Natural killer cell (primary cell): ENCODE data around the gene LMBRD1. TPM values are rescaled to one million over a fixed set of nuclear protein-coding genes. Genes with fewer than 3 reads are reported as not detected.

ENCODE experiments used
- ATAC-seq, 3 donors: fragments of 150-1000 bp in 2 of 3; fragments of 200-7000 bp in 1 of 3; cut with Tn5 transposase; 1 replicate in 1 of 3; 2 replicates in 2 of 3; pipeline ENCODE4 v1.10.0; 2021; ENCODE audit warnings: mild to moderate bottlenecking in 2 of 3, moderate library complexity in 2 of 3
- DNase-seq, 2 donors: peaks; one replicate each; pipeline versions ENCODE4 v3.0.0 to v3.0.0-alpha.2; 2013 to 2021; ENCODE audit warnings: mixed read lengths in 1 of 2
- H3K27ac ChIP-seq: one replicate; pipeline ENCODE4 v1.5.1; 2013; ENCODE audit warnings: mild to moderate bottlenecking, low read length
- H3K27me3 ChIP-seq: one replicate; pipeline ENCODE4 v1.6.1; 2013; ENCODE audit warnings: low read length; ENCODE audit not compliant: control insufficient read depth, insufficient read depth
- H3K36me3 ChIP-seq: one replicate; pipeline ENCODE4 v1.6.1; 2013; ENCODE audit warnings: low read length; ENCODE audit not compliant: control insufficient read depth, insufficient read depth
- H3K4me1 ChIP-seq: one replicate; pipeline ENCODE4 v1.6.1; 2013; ENCODE audit warnings: low read length; ENCODE audit not compliant: control insufficient read depth, insufficient read depth
- H3K4me3 ChIP-seq: one replicate; pipeline ENCODE4 v1.5.1; 2013; ENCODE audit warnings: low read length
- H3K9me3 ChIP-seq: one replicate; pipeline ENCODE4 v1.6.1; 2013; ENCODE audit warnings: low read length; ENCODE audit not compliant: control insufficient read depth, insufficient read depth
- H3K27ac Mint-ChIP-seq, 2 donors: one replicate each; pipeline ENCODE4 v1.8.0; 2022; ENCODE audit warnings: mild to moderate bottlenecking in 2 of 2, mixed read lengths in 2 of 2, moderate library complexity in 1 of 2
- H3K27me3 Mint-ChIP-seq, 2 donors: one replicate each; pipeline ENCODE4 v1.8.0; 2022; ENCODE audit warnings: low read depth in 2 of 2, mixed read lengths in 2 of 2
- H3K36me3 Mint-ChIP-seq: one replicate; pipeline ENCODE4 v1.8.0; 2022; ENCODE audit warnings: mixed read lengths
- H3K4me1 Mint-ChIP-seq, 2 donors: one replicate each; pipeline ENCODE4 v1.8.0; 2022; ENCODE audit warnings: mixed read lengths in 2 of 2
- H3K4me3 Mint-ChIP-seq: one replicate; pipeline ENCODE4 v1.8.0; 2022; ENCODE audit warnings: mild to moderate bottlenecking, moderate library complexity, mixed read lengths
- H3K9me3 Mint-ChIP-seq, 2 donors: one replicate each; pipeline ENCODE4 v1.8.0; 2022; ENCODE audit warnings: mixed read lengths in 2 of 2
- CTCF ChIP-seq: fragments of 200-600 bp; IDR thresholded peaks from one replicate; pipeline ENCODE4 v1.8.0; 2022; ENCODE audit warnings: antibody characterized with exemption
- WGBS: methylation state at CpG from one replicate; pipeline ENCODE4 v1.1.7; 2013; ENCODE audit warnings: missing lambda C conversion rate; ENCODE audit not compliant: insufficient coverage; 5-methylcytosine and 5-hydroxymethylcytosine counted together
- intact Hi-C: fragments of 100-400 bp; cut with micrococcal nuclease; formaldehyde crosslinking; loops from one replicate; pipeline ENCODE4 v1.14.2; 2022
- total RNA-seq, 4 donors: library from RNA; stranded (reverse); fragments of 120-200 nt in 1 of 4; gene quantifications; one replicate each; pipeline versions ENCODE4 v1.2.3 to v1.2.4, GENCODE V29; 2013 to 2022

Gene LMBRD1
- total RNA-seq, 3 donors from 2014 or later (not counting 1 experiment from before 2014, with no cell fraction given) = 41.0 to 43.1 (median 41.1) TPM

- no peaks in the 10 kb centered on the region for H3K9me3 ChIP-seq
- TF ChIP-seq CTCF = no peak
- no peaks in the 10 kb centered on the region for H3K27me3 Mint-ChIP-seq
- no peak overlapping the region for H3K27ac ChIP-seq
- DNase-seq (no peak), ATAC-seq (no peak)
- H3K4me1 Mint-ChIP-seq = peaks cover 57 to 58% of the 10 kb centered on the region in 2 donors
- H3K27me3 ChIP-seq = no peaks in the 10 kb centered on the region
- H3K4me3 ChIP-seq = no peak overlapping the region
- H3K9me3 Mint-ChIP-seq = peaks cover 0 to 2% of the 10 kb centered on the region in 2 donors
- H3K36me3 Mint-ChIP-seq = no peaks in the 10 kb centered on the region
- no peak overlapping the region for H3K27ac Mint-ChIP-seq
- H3K4me3 Mint-ChIP-seq = no peak overlapping the region
- H3K4me1 ChIP-seq = no peaks in the 10 kb centered on the region
- H3K36me3 ChIP-seq = no peaks in the 10 kb centered on the region
- intact Hi-C loops = no loop called here
These were observed 40.4 kb downstream of the LMBRD1 start for GRCh38 chr6:69756366-69756765.

- intact Hi-C loops = no loop called here
These were observed 61.8 kb downstream of the LMBRD1 start for GRCh38 chr6:69735027-69735426.

GRCh38 chr6:69732640-69733039 lies 64.2 kb downstream of the LMBRD1 start:
- H3K36me3 Mint-ChIP-seq = no peaks in the 10 kb centered on the region
- WGBS = no CpG with 5 or more reads among the region's 2 CpGs

More at GRCh38 chr6:69735027-69735426, 61.8 kb downstream of the LMBRD1 start:
- H3K9me3 ChIP-seq = no peaks in the 10 kb centered on the region
- H3K27ac Mint-ChIP-seq = no peak overlapping the region
- H3K9me3 Mint-ChIP-seq = no peaks in the 10 kb centered on the region
- peaks cover 0 to 6% of the 10 kb centered on the region in 2 donors for H3K4me1 Mint-ChIP-seq
- DNase-seq (no peak), ATAC-seq (no peak)
- H3K27me3 ChIP-seq = no peaks in the 10 kb centered on the region
- no peaks in the 10 kb centered on the region for H3K36me3 Mint-ChIP-seq
- H3K36me3 ChIP-seq = peaks cover 16% of the 10 kb centered on the region
- no peaks in the 10 kb centered on the region for H3K4me1 ChIP-seq
- H3K4me3 Mint-ChIP-seq = no peak overlapping the region
- WGBS = 100% methylated on average over 3 of the region's 4 CpGs
- no peak for TF ChIP-seq CTCF
- no peak overlapping the region for H3K27ac ChIP-seq
- H3K4me3 ChIP-seq = no peak overlapping the region
- H3K27me3 Mint-ChIP-seq = no peaks in the 10 kb centered on the region

More at GRCh38 chr6:69732640-69733039, 64.2 kb downstream of the LMBRD1 start:
- Histone ChIP-seq H3K27me3 (no peaks in the 10 kb centered on the region), H3K27ac (no peak overlapping the region), H3K36me3 (peaks cover 7% of the 10 kb centered on the region), H3K9me3 (no peaks in the 10 kb centered on the region), H3K4me3 (no peak overlapping the region), H3K4me1 (no peaks in the 10 kb centered on the region)
- DNase-seq (peak in 1 of 2 donors; percentile 41), ATAC-seq (no peak)
- no peaks in the 10 kb centered on the region for H3K27me3 Mint-ChIP-seq
- peaks cover 5 to 14% of the 10 kb centered on the region in 2 donors for H3K4me1 Mint-ChIP-seq
- H3K27ac Mint-ChIP-seq = no peak overlapping the region
- no peak overlapping the region for H3K4me3 Mint-ChIP-seq
- intact Hi-C loops = loop anchor here (2.0 kb wide), 1 partner anchor 376 kb away; no protein-coding TSS in a partner anchor
- TF ChIP-seq CTCF = peak; percentile 14
- no peaks in the 10 kb centered on the region for H3K9me3 Mint-ChIP-seq
